Muscle layer of duodenum (tissue), 2 donors: Measurements from ENCODE around the gene PLEKHG1.

Experiments
- H3K27ac ChIP-seq: one replicate; pipeline ENCODE4 v1.7.0; 2013; ENCODE audit warnings: mild to moderate bottlenecking, low read length
- H3K27me3 ChIP-seq: one replicate; pipeline ENCODE4 v1.7.0; 2013; ENCODE audit warnings: low read depth, mild to moderate bottlenecking, control low read depth, low read length
- H3K36me3 ChIP-seq, 2 donors: one replicate each; pipeline ENCODE4 v1.7.0; 2013; ENCODE audit warnings: low read length in 2 of 2, control low read depth in 1 of 2, mild to moderate bottlenecking in 1 of 2; ENCODE audit not compliant: insufficient read depth in 2 of 2, control insufficient read depth in 1 of 2
- H3K4me1 ChIP-seq, 2 donors: one replicate each; pipeline ENCODE4 v1.7.0; 2013; ENCODE audit warnings: low read length in 2 of 2, mild to moderate bottlenecking in 2 of 2, control low read depth in 1 of 2, moderate library complexity in 1 of 2; ENCODE audit not compliant: insufficient read depth in 2 of 2, control insufficient read depth in 1 of 2
- H3K4me3 ChIP-seq, 2 donors: one replicate each; pipeline ENCODE4 v1.7.0; 2013; ENCODE audit warnings: low read length in 2 of 2, low read depth in 1 of 2, mild to moderate bottlenecking in 1 of 2
- H3K9me3 ChIP-seq, 2 donors: one replicate each; pipeline ENCODE4 v1.7.0; 2013; ENCODE audit warnings: low read length in 2 of 2, control low read depth in 1 of 2, mild to moderate bottlenecking in 1 of 2; ENCODE audit not compliant: control insufficient read depth in 1 of 2
- donor health status: healthy.

The PLEKHG1 gene

DNA sequence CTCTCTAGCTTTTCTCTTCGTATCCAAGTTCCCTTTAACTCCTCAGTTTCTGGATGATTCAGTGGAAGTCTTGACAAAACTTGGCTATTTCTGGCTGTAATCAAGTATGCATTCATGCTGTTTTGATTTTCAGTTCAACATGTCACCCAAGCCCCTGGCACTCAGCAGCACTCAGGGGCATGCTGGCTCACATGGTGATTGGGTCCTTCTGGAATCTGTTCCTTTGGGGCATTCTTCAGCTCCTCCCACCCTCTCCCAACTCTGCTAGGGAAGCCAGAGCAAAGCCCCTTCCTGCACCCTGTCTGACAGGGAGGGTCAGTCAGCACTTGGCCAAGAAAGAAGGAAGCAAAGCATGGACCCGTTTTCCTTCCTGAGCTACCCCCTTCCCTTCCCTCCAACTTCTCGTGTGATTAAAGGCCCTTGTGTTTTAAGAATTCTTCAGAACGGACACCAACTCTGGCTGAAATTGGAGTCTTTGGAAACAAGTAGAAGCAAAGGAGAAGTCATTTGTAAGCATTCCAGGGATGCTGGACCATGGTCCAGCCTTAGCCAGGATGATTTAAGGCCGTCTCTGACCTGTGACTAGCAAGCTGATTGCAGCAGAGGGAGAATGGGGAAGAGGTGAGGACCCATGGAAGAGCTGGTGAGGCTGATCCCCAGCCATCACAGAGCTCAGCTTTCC lies 7.1 kb downstream of the PLEKHG1 start:
- Histone ChIP-seq H3K36me3 (no peaks in the 10 kb centered on the region), H3K4me1 (peaks cover 0 to 7% of the 10 kb centered on the region in 2 donors), H3K27ac (no peak overlapping the region), H3K27me3 (no peaks in the 10 kb centered on the region), H3K9me3 (no peaks in the 10 kb centered on the region), H3K4me3 (no peak overlapping the region)

DNA sequence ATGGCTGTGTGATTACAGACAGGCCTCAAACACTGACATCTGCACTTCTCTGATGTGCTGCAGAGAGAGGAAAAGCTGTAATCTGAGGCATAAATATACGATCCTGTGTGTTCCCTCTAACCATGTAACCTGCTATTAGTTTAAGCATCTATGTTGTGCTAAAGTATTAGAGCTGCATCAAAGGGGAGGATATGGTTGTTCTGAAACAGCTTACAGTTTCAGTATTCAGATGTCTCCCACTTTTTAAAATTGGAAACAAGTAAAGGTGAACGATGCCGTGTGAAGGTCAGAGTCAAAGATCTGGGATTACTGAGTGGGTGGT lies 7.6 kb downstream of the PLEKHG1 start:
- peaks cover 0 to 7% of the 10 kb centered on the region in 2 donors for H3K4me1 ChIP-seq
- H3K27me3 ChIP-seq: no peaks in the 10 kb centered on the region
- no peak overlapping the region for H3K4me3 ChIP-seq
- H3K27ac ChIP-seq: no peak overlapping the region
- no peaks in the 10 kb centered on the region for H3K36me3 ChIP-seq
- H3K9me3 ChIP-seq: no peaks in the 10 kb centered on the region

DNA sequence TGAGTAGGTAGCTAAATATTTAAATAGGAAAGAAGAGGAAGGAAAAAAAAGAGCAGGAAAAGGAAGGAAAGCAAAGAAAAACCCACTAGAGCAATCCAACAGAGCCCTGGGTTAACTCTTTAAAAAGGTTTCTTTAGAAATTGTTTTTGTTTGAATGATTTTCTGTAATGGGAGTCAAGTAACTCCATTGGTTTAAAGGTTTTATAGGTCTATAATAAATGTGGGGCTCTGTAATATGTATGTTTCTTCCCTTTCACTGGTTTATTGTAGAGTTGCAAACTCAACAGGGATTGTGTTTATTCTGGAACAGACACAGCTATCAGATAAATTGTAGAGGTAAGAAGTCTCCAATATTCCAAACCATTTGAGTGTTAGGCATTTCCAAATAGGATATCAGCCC lies 10.9 kb downstream of the PLEKHG1 start:
- no peak overlapping the region for H3K4me3 ChIP-seq
- H3K4me1 ChIP-seq: peaks cover 0 to 7% of the 10 kb centered on the region in 2 donors
- no peaks in the 10 kb centered on the region for H3K27me3 ChIP-seq
- H3K36me3 ChIP-seq: no peaks in the 10 kb centered on the region
- no peak overlapping the region for H3K27ac ChIP-seq
- H3K9me3 ChIP-seq: no peaks in the 10 kb centered on the region

DNA sequence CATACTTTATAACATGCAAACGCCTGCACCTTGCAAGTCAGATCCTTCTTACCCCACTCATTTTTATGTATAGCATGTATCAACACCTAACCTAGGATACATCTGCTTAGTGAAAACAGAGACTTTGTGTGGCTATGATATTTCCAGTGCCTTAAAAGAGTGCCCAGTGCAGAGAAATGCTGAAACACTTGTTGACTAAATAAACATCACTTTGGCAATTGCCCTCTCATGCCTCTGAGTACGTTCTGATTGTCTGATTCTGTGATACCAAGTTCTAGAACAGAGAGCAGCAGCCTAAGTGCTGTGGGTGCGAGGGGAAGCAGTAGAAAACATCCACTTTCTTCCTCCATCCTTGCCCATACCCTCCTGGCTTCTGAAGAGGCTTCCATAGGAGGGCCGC lies 13.6 kb downstream of the PLEKHG1 start:
- H3K27ac ChIP-seq: no peak overlapping the region
- H3K9me3 ChIP-seq: no peaks in the 10 kb centered on the region
- no peaks in the 10 kb centered on the region for H3K36me3 ChIP-seq
- no peak overlapping the region for H3K4me3 ChIP-seq
- H3K4me1 ChIP-seq: peaks cover 0 to 3% of the 10 kb centered on the region in 2 donors
- H3K27me3 ChIP-seq: no peaks in the 10 kb centered on the region

DNA sequence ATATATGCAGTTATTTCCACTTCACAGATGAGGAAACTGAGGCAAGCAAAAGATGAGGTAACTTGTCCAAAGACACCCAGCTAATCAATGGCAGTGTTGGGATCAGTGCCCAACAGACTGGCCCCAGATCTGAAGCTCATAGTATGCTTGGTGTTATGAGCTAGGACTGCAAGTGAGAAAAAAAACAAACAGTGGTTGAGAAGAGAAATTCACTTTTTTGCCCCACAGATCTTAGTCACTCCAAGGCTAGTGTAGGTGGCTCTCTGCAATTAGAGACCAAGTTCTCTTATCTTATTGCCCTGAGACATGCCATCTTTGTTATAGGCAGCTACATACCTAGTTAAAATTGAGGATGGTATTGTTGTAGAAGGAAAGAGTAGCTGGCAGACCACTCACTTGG lies 16.3 kb downstream of the PLEKHG1 start:
- H3K4me3 ChIP-seq: no peak overlapping the region
- H3K36me3 ChIP-seq: no peaks in the 10 kb centered on the region
- H3K27ac ChIP-seq: no peak overlapping the region
- H3K4me1 ChIP-seq: peaks cover 8 to 13% of the 10 kb centered on the region in 2 donors
- H3K9me3 ChIP-seq: no peaks in the 10 kb centered on the region
- H3K27me3 ChIP-seq: no peaks in the 10 kb centered on the region

DNA sequence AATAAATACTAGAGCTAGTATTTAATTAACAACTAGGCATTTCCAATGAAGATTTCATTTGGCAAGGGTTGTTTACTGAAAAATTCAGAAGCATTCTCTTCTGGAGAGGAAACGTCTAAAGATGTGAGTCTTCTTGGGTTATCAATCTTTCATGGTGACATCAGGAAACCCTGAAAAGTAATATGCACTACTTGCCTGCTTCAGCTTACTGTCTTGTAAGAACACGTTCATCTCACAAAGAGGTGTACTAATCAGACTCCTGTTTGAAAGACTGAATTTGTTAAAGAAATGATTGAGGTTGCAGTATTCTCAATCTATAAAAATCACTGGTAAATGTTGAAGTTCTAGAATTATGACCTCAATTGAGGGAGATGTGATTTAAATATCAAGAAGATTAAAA lies 16.9 kb downstream of the PLEKHG1 start:
- Histone ChIP-seq H3K27me3 (no peaks in the 10 kb centered on the region), H3K36me3 (no peaks in the 10 kb centered on the region), H3K4me1 (peaks cover 8 to 14% of the 10 kb centered on the region in 2 donors), H3K27ac (no peak overlapping the region), H3K4me3 (no peak overlapping the region), H3K9me3 (no peaks in the 10 kb centered on the region)

DNA sequence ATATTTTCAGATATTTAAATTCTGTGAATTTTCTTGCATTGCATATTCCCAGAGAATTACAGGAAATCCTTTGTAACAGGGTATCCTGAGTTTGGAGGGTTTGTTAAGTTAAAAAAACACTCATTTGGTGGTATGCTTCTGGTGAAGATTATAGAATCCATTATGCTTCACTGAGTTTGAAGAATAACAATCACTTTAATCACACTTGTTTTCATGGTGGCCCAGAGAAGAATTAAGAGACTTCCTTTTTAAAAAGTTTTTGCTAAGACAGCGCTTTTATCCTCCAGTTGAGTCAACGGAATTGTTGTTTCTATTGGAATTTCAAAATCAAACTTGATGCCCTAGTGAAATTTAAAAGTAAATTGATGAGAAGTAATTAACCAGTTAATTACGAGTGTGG lies 17.4 kb downstream of the PLEKHG1 start:
- Histone ChIP-seq H3K36me3 (no peaks in the 10 kb centered on the region), H3K4me3 (no peak overlapping the region), H3K4me1 (peaks cover 8 to 14% of the 10 kb centered on the region in 2 donors), H3K9me3 (no peaks in the 10 kb centered on the region), H3K27me3 (no peaks in the 10 kb centered on the region), H3K27ac (no peak overlapping the region)

DNA sequence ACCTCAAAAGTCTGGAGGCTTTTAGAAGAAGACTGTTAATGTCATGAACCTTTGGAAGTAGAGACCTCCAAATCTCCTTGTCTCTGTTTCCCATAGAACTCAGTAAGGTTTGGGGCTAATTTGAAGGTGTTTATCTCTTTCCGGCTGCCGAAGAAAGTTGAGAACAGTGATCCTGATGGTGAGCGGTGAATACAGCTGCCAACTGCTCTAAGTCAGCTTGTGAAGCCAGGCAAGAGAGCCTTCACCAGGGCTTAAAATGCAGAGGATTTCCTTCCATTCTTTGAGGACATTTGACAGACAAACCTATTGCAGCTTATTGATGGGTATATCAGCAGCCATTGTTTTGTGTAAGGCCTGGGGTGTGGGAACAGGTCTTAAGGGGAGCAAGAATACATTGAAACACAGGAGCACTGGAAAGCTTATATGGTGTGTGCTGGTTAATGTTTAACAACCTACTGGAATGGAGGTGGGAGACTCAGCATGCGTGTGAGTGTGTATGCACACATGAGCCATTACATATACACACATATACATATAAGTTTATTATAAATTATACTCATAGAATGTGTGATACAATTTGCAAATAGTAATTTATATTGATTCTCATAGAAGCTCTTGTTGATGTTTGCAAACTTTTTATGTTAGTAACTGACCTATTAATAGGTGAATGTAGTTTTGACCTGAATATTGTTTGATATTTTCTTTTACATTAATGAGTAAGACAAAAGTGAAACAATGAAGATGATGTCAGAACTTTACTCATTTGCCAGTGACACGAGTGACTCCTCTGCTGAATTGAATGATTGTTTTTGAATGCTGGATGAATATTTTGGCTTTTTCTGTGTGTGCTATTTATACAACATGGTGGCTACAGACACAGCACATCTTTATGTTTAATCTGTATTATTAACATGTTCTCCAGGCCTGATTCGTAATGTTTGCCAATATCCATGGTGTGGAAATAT lies 18.1 kb downstream of the PLEKHG1 start:
- no peak overlapping the region for H3K27ac ChIP-seq
- peaks cover 8 to 14% of the 10 kb centered on the region in 2 donors for H3K4me1 ChIP-seq

DNA sequence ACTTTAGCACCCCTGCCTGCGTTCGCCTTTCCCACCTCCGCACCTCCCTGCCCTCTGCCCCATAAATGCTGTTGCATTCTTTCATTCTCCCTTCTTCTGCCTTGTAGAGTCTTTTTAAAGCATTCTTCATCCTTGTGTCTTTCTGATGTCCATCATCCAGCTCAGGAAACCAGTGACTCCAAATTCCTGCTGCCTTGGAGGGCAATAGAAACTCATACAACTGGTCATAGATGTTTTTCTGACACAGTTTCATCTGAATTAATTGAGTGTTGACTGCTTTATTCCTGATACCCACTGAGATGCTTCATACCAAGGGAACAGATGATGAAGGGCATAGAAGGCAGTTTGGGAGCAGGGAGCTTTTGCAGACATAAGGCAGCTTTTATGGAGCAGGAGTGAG lies 19.6 kb downstream of the PLEKHG1 start:
- H3K9me3 ChIP-seq: no peaks in the 10 kb centered on the region
- H3K4me1 ChIP-seq: peaks cover 8 to 14% of the 10 kb centered on the region in 2 donors
- no peaks in the 10 kb centered on the region for H3K36me3 ChIP-seq
- H3K27me3 ChIP-seq: no peaks in the 10 kb centered on the region
- no peak overlapping the region for H3K27ac ChIP-seq
- no peak overlapping the region for H3K4me3 ChIP-seq

More for the DNA sequence above, 18.1 kb downstream of the PLEKHG1 start:
- no peaks in the 10 kb centered on the region for H3K27me3 ChIP-seq
- no peaks in the 10 kb centered on the region for H3K9me3 ChIP-seq
- no peak overlapping the region for H3K4me3 ChIP-seq
- no peaks in the 10 kb centered on the region for H3K36me3 ChIP-seq

DNA sequence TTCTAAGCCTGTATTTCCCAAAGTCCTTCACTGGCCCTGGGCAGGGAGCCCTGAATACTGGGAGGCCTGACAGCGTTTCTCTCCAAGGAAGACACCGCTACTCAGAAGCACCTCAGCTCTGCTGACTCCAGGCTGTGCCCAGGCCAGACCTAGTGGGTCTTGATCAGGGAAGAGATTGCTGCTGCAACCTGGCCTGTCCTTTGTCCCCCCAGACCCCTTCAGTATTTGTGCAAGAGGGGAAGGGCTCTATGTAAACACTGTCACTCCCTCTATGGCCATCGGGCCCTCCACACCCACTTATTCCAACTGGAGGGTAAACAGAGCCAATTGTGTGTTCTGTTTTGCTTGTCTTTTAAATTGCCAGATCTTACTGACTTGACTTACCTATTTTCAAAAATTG lies 20.6 kb downstream of the PLEKHG1 start:
- Histone ChIP-seq H3K36me3 (no peaks in the 10 kb centered on the region), H3K27ac (no peak overlapping the region), H3K4me3 (no peak overlapping the region), H3K4me1 (peaks cover 8 to 14% of the 10 kb centered on the region in 2 donors), H3K27me3 (no peaks in the 10 kb centered on the region), H3K9me3 (no peaks in the 10 kb centered on the region)

DNA sequence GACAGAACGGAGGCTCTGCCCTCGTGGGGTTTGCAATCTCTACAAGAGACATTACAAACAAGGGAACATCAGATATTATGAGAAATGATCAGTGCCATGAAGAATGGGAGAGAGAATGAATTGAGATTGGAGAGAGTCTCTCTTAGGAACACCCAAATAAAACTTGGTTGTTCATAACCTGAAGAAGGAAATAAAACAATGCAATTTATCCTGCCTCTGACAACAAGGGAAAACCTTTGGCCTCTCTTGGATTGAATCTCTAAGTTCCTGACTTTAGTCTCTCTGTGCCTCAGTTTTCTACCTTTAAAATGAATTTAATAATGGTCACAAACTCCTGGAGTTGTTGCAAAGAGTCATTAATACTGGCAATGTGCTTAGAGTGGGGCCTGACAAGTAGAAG lies 21.1 kb downstream of the PLEKHG1 start:
- no peaks in the 10 kb centered on the region for H3K36me3 ChIP-seq
- peaks cover 8 to 14% of the 10 kb centered on the region in 2 donors for H3K4me1 ChIP-seq
- H3K4me3 ChIP-seq: no peak overlapping the region
- H3K9me3 ChIP-seq: no peaks in the 10 kb centered on the region
- H3K27me3 ChIP-seq: no peaks in the 10 kb centered on the region
- no peak overlapping the region for H3K27ac ChIP-seq
